ENCODE measurements around the gene TEX10. TPM values are rescaled to one million over a fixed set of nuclear protein-coding genes. Genes with fewer than 3 reads are reported as not detected.

TEX10 gene
- total RNA-seq, 4 donors from 2014 or later: 8.1 to 23.1 (median 11.9) TPM

DNA sequence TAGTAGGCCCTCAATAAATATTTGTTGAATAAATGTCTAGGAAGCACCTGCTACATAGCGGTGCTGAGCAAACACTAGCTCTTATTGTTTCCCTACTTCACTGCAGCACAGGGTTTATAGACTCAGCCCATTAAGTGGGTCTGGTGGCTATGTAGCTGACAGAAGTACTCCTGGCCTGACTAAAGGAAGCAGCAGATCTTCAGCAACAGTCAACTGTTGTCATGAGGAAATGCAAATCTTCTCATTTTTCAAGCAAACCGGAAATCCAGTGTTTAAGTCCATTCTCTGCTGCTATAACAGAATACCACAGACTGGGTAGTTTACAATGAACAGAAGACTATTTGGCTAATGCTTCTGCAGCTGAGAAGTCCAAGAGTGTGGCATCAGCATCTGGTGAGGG is 2.8 kb upstream of the TEX10 start:
- Histone ChIP-seq H3K27me3 (no peaks in the 10 kb centered on the region), H3K4me1 (peaks cover 0 to 6% (median 5%) of the 10 kb centered on the region in 4 donors), H3K9me3 (no peaks in the 10 kb centered on the region), H3K27ac (no peak overlapping the region), H3K36me3 (no peaks in the 10 kb centered on the region), H3K4me3 (no peak overlapping the region)
- TF ChIP-seq POLR2A (IDR thresholded peaks at IDR 0.05): no peak
- TF ChIP-seq, protein P1, sequence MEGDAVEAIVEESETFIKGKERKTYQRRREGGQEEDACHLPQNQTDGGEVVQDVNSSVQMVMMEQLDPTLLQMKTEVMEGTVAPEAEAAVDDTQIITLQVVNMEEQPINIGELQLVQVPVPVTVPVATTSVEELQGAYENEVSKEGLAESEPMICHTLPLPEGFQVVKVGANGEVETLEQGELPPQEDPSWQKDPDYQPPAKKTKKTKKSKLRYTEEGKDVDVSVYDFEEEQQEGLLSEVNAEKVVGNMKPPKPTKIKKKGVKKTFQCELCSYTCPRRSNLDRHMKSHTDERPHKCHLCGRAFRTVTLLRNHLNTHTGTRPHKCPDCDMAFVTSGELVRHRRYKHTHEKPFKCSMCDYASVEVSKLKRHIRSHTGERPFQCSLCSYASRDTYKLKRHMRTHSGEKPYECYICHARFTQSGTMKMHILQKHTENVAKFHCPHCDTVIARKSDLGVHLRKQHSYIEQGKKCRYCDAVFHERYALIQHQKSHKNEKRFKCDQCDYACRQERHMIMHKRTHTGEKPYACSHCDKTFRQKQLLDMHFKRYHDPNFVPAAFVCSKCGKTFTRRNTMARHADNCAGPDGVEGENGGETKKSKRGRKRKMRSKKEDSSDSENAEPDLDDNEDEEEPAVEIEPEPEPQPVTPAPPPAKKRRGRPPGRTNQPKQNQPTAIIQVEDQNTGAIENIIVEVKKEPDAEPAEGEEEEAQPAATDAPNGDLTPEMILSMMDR (IDR thresholded peaks at IDR 0.05): no peak
- no peak for DNase-seq

DNA sequence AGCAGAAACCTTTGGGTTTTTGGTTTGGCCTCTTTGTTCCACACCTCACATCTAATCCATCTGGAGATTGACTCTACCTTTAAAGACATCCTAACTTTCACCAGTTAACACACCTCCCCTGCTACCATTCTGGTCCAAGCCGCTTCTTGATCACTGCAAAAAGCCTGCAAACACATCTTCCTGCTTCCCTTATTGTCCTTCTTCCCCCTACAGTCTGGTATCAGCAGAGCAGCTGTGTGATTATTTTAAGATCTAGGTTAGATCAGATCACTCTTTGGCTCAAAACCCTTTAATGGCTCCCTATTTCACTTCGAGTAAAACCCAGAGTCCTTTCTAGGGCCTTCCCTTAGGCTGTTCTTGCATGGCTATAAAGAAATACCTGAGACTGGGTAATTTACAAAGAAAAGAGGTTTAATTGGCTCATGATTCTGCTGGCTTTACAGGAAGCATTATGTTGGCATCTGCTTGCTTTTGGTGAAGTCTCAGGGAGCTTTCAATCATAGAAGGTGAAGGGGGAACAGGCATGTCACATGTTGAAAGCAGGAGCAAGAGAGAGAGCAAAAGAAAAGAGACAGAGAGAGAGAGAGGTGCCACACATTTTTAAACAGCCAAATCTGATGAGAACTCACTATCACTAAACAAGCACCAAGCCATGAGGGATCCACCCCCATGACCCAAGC is 1.5 kb upstream of the TEX10 start:
- Histone ChIP-seq H3K4me3 (no peak overlapping the region), H3K4me1 (peaks cover 0 to 6% (median 5%) of the 10 kb centered on the region in 4 donors), H3K27ac (no peak overlapping the region), H3K36me3 (no peaks in the 10 kb centered on the region), H3K27me3 (no peaks in the 10 kb centered on the region), H3K9me3 (no peaks in the 10 kb centered on the region)
- TF ChIP-seq POLR2A (IDR thresholded peaks at IDR 0.05): no peak
- TF ChIP-seq, protein P1 (IDR thresholded peaks at IDR 0.05): no peak
- no peak for DNase-seq

DNA sequence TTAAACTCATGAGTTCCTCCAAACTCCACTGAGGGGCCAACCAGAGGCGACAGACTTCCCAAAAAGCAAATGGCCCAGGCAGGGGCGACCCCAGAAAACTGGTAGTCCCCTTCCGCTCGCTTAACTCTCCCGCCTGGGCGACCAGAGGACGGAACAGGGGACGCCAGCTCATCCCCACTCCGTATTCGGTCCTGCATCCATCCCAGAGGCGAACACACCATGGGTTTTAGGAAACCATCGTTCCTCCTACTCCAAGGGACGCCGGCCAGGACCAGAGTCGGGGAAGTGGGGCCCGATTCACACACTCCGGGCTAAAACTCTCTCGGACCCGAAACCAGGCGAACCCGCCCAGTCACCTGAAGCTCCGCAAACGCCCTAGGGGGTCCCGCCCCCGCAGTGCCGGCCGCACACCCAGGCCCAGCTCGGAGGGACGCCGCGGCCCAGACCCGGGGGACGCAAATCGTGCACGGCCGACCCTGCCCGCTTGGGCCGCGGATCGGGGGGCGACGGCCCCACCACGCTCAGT is 478 bp downstream of the TEX10 start:
- no peaks in the 10 kb centered on the region for H3K36me3 ChIP-seq
- TF ChIP-seq, protein P1 (IDR thresholded peaks at IDR 0.05): no peak
- TF ChIP-seq POLR2A (IDR thresholded peaks at IDR 0.05): no peak
- DNase-seq: peak in 2 of 3 donors; percentile 20 to 57

DNA sequence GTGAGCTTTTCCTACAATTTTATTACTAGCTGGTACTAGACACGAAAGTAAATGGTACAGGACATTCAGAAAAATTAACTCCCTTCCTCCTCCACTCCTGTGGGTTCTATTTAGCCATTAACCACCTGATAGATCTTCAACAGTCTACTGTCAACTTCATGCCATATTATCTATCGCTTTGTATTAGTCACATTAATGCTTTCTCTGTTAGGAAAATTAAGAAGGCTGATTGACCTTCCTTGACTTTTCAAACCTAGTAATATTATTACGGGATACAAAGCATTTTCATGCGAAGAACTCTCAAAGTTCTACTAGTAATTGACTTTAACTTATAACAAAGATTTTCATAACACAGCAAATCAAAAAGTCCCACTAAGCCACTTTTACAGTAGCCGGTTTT is 1.2 kb downstream of the TEX10 start:
- Histone ChIP-seq H3K9me3 (no peaks in the 10 kb centered on the region), H3K4me3 (peak overlapping the region; percentile 78 to 99 (median 95)), H3K27ac (peak overlapping the region in 1 of 4 donors; percentile 77), H3K4me1 (peaks cover 0 to 6% (median 5%) of the 10 kb centered on the region in 4 donors), H3K27me3 (no peaks in the 10 kb centered on the region), H3K36me3 (no peaks in the 10 kb centered on the region)
- DNase-seq: no peak
- TF ChIP-seq, protein P1 (IDR thresholded peaks at IDR 0.05): no peak
- no peak for TF ChIP-seq POLR2A (IDR thresholded peaks at IDR 0.05)

More for the DNA sequence above, 478 bp downstream of the TEX10 start:
- Histone ChIP-seq H3K4me3 (peak overlapping the region; percentile 78 to 99 (median 95)), H3K27me3 (no peaks in the 10 kb centered on the region), H3K27ac (peak overlapping the region; percentile 41 to 89 (median 80)), H3K9me3 (no peaks in the 10 kb centered on the region), H3K4me1 (peaks cover 0 to 6% (median 5%) of the 10 kb centered on the region in 4 donors)

GRCh38 chr9:100350188-100350587 is 2.6 kb downstream of the TEX10 start:
- Histone ChIP-seq H3K27me3 (no peaks in the 10 kb centered on the region), H3K4me3 (no peak overlapping the region), H3K36me3 (peaks cover 0 to 10% (median 0%) of the 10 kb centered on the region in 3 donors), H3K27ac (no peak overlapping the region), H3K9me3 (no peaks in the 10 kb centered on the region), H3K4me1 (peaks cover 0 to 6% (median 5%) of the 10 kb centered on the region in 4 donors)
- DNase-seq: no peak
- TF ChIP-seq, protein P1 (IDR thresholded peaks at IDR 0.05): no peak
- TF ChIP-seq POLR2A (IDR thresholded peaks at IDR 0.05): no peak
